GM18870 (cell line): ENCODE results near the gene PIF1.
"Not testable (repeated sequence)": the region's sequence is repeated elsewhere in the genome, so short reads cannot be mapped to it uniquely, and the experiment has no call there.

Experiments used
- ATAC-seq: cut with Tn5 transposase; IDR thresholded peaks from one replicate; pipeline ENCODE4 v1.9.1; 2021; ENCODE audit warnings: moderate library complexity; ENCODE audit not compliant: unreplicated experiment

The PIF1 gene

DNA sequence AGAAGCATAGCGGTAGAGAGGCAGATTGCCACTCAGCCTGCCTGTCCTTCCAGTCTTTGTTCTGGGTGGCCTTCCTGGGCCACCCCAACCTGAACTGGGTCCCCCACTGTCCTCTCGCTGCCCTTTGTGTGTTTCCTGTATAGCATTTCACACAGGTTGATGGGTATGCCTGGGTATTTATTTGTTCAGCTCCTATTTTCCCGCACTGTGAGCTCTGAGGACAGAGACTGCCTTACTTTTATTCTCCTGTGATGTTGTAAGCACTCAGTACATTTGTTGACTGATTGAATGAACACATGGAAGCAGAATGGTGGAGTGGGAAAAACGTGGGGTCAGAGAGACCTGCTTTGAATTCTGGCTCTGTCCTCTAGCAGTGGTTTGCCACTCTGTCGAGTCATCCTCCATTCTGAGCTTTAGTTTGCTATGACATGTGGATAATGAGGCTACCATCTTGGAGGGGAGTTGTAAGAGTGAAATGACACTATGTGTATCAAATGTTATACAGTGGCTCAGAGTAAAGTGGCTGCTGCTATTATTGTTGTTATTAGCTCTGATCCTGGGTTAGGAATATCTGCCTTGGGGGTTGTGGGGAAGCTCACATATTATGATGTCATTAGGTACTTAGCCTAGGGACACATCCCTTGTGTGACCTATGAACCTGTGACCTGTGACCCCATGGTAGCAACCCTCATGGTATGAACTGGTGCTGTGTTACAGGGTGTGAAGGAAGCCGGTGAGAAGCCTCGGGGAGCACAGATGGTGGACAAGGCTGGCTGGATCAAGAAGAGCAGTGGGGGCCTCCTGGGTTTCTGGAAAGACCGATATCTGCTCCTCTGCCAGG is 22.6 kb upstream of the PIF1 start:
- no peak for ATAC-seq

DNA sequence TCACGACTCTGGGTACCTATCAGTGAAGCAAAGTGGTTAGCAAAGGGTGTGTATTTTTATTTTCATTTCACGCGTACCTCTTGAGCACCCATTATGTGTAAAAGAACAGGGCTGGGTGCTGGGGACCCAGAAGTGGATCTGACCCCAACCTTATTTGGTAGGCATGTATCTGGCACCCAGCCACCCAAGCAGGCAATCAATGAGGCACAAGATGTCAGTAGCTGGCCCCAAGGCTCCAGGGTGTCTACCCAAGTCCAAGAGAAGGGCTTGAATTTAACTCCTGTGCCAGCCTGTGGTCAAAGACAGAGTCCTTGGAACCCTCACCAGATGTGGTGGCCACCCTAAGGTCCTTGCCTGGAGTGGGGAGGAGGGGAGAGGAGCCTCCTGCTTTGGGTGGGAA is 22.0 kb upstream of the PIF1 start:
- ATAC-seq = no peak

DNA sequence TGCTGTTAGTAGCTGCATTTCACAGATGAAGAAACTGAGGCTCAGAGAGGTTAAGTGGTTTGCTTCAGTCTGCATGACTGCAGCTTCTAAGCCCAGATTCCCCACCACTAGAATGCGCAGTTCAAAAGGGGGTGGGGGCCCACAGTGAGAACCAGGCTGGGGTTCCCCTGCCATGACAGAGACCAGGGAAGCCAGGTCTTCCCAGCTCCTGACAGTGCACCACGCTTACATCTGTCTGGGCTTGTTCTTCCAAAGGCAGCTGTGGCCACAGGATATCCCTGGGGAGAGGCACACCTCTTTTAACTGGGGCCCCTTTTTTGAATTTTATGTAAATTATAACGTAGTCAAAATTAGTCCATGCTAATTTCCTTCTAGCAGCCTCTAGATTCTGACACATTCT is 21.6 kb upstream of the PIF1 start:
- no peak for ATAC-seq

DNA sequence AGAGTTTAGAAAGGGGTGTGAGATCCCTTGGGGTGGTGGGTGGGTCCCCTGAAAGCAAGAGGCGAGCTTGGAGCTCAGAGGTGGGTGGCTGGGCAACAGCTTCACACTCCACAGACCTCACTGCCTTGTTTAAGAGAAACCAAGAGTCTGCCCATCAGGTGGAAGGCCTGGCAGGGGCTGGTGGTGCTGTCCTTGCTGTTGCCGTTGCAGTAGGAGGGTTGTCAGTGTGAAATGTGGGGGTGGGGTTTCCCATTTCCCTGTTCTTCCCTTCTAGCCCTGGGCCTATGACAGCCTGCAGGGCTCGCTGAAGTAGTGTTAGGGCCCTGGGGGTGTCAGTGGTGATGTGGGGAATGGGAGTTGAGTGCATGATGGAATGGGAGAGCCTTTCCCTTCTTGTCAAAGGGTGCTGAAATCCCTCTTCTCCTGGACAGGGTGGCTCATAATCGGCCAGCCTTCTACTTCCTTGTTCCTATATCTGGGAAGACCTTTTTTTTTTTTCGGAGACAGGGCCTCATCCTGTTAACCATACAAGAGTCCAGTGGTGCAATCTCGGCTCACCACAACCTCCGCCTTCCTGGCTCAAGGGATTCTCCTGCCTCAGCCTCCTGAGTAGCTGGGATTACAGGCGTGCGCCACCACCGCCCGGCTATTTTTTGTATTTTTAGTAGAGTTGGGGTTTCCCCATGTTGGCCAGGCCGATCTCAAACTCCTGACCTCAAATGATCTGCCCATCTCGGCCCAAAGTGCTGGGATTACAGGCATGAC is 20.6 kb upstream of the PIF1 start:
- ATAC-seq = no peak

DNA sequence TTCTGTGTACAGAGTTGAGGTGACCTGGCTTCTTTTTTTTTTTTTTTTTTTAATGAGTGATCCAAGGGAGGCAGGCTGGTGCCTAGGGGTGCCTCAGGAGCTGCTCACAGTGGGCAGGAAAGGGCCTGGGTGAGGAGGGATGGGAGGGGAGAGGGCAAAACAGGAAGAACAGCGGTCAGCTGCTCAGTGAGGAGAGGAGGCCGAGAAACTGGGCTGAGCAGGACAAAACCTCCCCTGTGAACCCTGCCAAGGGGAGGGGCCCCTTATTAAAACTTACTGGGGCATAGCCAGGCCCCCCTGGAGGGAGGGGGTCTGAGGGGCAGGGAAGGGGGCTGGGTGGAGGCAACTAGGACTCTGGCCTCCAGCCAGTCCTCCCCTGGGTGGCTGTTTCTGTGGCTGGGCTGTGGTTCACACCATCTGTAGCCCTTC is 19.8 kb upstream of the PIF1 start:
- no peak for ATAC-seq

DNA sequence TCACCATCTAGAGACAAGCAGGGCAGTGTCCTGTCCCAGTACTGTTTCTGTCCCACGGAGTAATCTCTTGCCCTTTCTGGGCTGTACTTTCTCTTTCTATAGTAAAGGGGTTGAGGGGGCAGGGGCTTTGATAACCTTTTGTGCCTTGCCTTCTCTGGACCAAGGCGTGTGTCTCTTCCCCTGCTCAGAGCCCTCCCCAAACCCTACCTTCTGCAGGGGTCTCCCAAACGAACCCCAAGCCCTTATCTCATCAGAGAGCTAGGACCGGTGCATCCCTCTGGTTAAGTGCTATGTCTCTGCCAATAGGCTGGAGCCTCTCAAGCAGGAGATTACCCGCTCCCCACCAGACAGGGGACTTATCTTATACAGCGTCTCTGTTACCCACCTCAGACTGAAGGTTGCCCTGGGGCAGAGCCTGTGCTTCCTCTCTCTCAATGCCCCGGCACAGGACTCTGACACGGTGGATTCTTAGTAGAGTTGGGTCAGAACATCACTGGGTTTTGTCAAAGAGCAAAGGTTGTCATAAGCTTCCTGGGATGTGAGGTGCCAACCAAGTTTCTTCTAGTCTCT is 19.2 kb upstream of the PIF1 start:
- no peak for ATAC-seq

DNA sequence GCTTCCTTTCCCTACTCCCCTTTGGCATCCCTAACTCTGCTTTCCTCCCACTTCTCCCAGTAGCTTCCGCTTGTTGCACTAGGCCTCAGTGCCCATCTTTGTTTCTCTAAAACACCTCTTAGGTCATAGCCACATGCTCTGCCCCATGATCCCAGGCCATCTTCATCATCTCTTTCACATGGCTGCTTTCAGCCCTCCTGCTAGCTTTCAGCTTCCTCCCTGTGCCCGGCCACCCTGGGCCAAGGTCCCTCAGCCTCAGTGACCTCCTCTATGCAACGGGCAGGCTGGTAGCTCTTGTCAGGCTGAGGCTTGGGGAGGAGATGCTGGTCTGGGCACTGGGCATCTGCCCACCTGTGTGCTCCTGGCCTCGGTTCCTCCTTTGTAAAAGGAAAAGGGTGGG is 18.5 kb upstream of the PIF1 start:
- ATAC-seq = no peak

DNA sequence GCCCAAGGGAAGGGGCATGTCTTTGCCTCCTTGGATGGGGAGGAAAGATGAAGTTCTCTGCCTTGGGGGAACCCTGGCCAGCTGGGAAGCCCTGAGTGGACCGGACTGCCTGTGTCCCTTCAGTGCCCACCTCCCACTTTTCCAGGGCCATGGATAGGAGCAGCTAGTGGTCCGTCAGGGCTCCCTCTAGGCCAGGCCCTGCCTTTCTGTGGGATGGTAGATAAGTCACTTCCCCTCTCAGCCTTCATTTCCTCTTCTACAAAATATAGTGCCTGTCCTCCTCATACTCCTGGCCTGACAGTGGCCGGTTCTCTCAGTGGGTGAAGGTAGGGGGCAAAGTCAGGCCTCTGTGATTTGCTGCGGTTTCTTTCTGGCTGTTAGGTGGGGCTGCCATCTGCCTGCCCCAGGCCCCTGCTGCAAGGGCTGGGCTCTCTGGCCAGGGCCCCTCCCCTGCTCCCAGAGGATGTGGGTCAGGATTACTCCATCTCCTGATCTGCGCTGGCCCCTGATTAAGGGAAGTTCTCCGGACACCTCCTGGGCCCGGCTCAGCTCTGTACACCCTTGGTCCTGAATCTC is 17.6 kb upstream of the PIF1 start:
- ATAC-seq = no peak

DNA sequence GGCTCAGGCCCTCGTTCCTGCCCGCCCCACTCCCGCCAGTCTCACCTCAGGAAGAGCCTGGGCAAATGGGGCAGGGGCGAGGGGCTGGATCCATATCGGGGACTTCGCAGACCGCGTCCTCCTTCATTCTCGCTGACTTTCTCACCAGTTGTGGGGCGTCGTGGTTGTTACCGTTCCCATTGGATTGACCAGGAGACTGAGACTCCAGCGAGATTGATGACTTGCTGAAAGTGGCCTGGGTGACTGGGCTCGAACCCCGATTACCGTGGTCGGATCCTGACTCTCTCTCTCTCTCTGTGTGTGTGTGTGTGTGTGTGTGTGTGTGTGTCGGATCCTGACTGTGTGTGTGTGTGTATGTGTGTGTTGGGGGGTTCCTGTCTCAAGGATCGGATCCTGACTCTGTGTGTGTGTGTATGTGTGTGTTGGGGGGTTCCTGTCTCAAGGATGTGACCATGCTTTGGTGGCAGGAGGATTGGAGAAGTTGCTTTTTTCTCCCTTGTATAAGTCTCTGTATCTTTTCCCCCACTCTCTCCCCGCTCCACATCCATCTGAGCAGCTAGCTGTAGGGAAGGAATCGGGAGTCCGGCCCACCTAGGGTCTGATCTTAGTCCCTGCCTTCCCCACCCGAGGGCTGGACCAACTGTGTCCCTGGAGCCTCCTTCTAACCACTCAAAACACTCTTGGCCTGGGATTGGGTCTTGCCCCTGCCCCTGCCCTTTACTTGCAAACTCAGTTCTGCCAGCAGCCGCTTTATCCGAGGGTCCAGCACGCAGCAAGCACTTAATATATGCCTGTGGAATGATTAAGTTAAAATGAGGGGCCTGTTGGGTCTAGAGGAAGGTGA is 16.9 kb upstream of the PIF1 start:
- ATAC-seq = no peak

DNA sequence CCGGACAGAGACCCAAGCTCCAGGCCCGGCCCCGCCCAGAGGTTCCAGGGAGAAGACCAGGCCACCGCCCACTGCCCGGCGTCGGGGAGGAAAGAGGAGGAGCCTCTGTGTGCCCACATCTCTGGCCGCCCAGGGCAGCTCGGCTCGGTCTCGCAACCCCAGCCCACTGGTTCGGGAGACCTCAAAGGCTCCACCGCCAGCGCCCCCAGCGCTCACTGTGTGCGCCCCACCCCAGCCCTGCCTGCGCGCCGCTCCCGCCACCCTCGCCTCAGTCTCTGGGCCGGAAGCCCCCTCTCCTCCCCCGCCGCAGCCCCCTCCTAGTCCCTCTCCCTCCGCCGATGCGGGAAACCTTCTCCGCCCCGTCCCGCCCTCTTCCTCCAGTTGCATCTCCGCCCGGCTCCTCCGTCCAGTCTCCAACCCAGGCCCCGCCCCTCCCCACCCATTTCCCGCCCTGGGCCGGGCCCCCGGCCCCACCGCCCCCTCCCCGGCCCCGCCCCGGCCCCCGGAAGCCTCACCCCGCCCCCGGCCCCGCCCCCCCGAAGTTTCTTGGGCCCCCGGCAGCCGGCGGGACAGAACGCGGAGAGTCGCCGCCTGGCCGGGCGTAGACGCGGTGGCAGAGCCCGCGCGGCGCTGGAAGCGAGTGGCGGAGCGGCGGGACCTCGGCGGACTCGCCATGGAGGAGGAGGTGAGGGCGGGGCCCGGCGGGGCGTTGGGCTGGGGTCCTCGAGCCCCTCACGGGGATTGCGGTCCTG is 16.1 kb upstream of the PIF1 start, which contains the start of gene PLEKHO2:
Gene PLEKHO2 (plus strand): TSS at position 572 of the 752 bp plus-strand sequence. CDS start 102 bp downstream, at position 674.
- ATAC-seq = peak; percentile 39

DNA sequence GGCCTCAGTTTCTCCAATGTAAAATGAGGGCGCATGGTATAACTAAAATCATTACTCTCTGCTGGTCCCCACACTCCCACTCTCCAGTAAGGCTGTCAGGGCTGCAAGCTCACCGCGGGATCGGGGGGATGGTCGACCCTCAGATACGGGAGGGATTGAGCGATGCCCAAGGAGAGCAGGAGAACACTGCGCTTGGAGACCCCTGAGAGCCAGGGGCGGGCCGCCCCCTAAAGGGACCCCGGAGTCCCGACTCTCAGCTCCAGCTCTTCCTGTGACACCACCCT is 15.6 kb upstream of the PIF1 start:
- no peak for ATAC-seq

DNA sequence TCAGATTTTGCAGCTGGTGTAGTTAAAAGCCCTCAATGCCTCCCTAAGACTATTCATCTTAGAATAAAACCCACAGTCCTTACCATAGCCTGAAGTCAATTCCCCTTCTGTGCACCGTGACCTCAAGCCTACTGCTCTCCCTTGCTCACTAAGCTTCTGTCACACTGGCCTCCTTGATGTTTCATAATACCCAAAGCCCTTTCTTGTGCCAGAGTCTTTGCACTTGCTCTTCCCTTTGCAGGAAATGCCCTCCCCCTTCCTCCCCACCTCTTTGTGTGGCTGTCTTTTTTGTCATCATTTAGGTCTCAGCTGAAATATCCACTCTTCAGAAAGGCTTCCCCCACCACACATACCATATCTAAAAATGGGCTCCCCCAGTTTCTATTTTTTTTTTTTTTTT is 12.1 kb upstream of the PIF1 start:
- no peak for ATAC-seq

DNA sequence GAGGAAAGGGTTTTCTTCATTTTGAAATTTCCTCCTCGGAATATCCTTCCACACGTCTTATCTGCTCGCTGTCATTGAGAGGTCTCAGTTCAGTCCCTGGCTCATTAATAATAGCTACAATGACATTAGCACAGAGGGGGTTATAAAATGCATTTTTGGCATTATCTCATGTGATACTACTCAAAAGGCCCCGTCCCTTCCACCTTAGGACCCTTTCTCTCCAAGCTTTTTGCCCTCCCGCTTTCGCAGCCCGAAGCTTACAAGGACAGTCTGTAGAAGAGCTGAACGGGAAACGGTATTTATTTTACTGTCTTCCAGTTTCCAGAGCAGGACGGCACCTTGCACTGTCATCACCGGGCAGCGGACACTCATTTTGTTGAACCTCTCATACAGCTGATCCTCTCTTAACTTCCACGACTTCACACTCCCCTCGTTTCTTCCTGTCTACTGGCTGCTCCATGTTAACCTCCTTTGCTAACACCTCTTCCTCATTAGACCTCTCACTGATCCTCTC is 10.6 kb upstream of the PIF1 start:
- no peak for ATAC-seq

DNA sequence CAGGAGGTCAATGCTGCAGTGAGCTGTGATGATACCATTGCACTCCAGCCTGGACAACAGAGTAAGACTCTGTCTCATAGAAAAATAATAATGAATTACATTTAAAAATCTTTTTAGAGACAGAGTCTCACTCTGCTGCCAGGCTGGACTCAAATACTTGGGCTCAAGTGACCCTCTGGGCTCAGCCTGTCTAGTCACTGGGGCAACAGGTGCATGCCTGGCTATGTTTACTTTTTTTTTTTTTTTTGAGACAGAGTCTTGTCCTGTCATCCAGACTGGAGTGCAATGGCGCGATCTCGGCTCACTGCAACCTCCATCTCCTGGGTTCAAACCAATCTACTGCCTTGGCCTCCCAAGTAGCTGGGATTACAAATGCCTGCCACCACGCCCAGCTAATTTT is 8.2 kb upstream of the PIF1 start:
- no peak for ATAC-seq

DNA sequence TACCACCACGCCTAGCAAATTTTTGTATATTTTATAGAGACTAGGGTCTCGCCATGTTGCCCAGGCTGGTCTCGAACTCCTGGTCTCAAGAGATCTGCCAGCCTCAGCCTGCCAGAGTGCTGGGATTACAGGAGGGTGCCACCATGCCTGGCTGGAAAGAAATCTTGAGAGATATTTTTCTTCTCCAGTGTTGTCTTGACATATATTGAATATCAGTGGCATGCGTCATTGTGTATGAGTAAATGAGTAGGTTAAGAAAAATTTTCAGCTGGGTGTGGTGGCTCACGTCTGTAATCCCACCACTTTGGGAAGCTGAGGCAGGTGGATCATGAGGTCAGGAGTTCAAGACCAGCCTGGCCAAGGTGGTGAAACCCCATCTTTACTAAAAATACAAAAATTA is 3.5 kb upstream of the PIF1 start:
- ATAC-seq = no peak

DNA sequence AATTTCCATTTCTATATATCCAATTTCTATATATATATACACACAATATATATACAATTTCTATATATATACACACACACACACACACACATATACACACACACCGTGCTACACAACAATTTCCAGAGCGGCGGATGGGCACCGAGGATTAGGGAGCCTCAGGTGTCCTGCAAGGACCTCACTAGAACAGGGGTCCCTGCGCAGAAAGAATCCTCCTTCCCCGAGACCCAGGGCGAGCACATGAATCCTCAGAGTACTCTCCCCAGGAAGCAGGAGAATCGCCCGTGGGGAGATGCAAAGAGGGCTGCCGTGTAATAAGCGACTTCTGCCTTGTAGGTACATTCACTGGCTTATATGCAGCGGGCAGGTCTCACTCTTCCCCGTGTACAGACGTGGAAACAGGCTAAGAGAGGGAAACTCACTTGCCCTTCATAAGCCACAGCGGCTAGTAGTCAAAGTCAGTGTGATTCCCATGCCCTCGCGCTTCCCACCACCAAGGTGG is 467 bp downstream of the PIF1 start:
- ATAC-seq = no peak

DNA sequence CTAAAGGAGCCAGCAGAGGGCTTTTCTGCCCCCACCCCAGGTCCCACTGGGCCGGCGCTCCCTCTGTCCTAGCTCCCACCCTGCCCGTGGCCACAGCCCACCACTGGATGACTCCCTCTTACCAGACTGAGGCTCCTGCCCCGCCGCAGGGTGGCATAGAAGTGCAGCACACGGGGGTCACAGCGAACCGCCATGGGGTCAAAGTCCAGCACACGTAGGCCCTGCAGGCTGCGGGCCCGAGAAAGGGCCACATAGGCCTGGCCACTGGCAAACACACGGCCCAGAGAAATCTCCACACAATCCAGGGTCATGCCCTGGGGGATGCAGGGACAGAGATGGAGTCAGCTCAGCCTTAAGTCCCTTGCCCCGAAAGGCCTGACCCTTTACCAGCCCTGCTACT is 9.0 kb downstream of the PIF1 start:
- ATAC-seq = no peak

DNA sequence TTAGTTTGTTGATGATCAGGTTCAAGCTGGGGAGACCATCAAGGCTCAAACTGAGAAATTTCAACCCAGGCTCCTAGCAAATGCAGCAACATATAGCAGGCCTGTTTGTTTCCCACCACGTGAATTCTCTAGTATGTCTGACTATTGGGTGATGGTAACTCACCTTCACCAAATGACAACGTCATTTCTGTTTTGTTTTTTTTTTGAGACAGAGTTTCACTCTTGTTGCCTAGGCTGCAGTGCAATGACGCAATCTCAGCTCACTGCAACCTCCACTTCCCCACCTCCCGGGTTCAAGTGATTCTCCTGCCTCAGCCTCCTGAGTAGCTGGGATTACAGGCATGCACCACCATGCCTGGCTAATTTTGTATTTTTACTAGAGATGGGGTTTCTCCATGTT is 10.5 kb downstream of the PIF1 start:
- not testable (repeated sequence) for ATAC-seq

DNA sequence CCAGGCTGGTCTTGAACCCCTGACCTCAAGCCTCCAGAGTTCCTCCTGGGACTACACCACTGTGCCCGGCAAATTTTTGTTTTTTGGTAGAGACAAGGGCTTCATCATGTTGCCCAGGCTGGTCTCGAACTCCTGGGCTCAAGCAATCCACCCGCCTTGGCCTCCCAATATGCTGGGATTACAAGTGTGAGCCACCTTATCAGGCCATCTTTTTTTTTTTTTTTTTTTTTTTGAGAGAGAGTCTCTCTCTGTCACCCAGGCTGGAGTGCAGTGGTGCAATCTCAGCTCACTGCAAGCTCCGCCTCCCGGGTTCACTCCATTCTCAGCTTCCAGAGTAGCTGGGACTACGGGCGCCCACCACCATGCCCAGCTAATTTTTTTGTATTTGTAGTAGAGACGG is 11.2 kb downstream of the PIF1 start:
- ATAC-seq = not testable (repeated sequence)

DNA sequence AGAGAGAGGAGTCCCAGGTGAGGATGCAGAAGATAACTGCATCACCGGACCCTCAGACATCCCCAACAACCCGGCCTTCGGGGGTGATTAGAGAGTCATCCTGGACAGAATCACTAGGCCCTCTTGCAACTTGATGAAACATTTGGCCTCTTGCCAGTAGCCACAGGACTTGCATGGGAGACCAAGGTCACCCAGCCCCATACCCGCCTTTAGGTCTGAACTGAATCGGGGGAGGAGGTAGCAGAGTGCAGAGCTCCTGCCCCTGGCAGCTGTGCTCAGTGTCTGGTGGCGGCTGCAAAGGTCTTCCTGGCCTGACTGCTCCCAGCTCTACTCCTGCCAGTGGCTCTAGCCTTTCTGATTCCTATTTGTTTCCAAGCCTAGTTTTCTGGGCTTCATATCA is 12.4 kb downstream of the PIF1 start:
- ATAC-seq = no peak
